ENCODE data around the gene JSRP1.

GRCh38 chr19:2274185-2274711 is 18.0 kb upstream of the JSRP1 start:
- TF ChIP-seq CTCF (IDR thresholded peaks at IDR 0.05; ENCODE audit: insufficient read depth, low read length) = no peak
- TF ChIP-seq REST (IDR thresholded peaks at IDR 0.05; ENCODE audit: insufficient replicate concordance, low read depth) = no peak
- no peak for TF ChIP-seq POLR2AphosphoS5 (IDR thresholded peaks at IDR 0.05; ENCODE audit: low read depth)
- no peak for TF ChIP-seq GABPA (IDR thresholded peaks at IDR 0.05; ENCODE audit: low read depth)
